HG03060 (cell line): ENCODE data around the gene SCAMP3.

Experiments used
- ATAC-seq: cut with Tn5 transposase; IDR thresholded peaks from one replicate; pipeline ENCODE4 v1.9.1; 2021; ENCODE audit warnings: low read depth, moderate number of reproducible peaks; ENCODE audit not compliant: unreplicated experiment

Gene SCAMP3

GRCh38 chr1:155208541-155209311, 53.4 kb downstream of the SCAMP3 start, which contains the start of gene MTX1:
Gene MTX1, plus strand, starts transcription at chr1:155208695. Its CDS starts 110 bp downstream, at chr1:155208805.
- peak; percentile 74 for ATAC-seq

DNA sequence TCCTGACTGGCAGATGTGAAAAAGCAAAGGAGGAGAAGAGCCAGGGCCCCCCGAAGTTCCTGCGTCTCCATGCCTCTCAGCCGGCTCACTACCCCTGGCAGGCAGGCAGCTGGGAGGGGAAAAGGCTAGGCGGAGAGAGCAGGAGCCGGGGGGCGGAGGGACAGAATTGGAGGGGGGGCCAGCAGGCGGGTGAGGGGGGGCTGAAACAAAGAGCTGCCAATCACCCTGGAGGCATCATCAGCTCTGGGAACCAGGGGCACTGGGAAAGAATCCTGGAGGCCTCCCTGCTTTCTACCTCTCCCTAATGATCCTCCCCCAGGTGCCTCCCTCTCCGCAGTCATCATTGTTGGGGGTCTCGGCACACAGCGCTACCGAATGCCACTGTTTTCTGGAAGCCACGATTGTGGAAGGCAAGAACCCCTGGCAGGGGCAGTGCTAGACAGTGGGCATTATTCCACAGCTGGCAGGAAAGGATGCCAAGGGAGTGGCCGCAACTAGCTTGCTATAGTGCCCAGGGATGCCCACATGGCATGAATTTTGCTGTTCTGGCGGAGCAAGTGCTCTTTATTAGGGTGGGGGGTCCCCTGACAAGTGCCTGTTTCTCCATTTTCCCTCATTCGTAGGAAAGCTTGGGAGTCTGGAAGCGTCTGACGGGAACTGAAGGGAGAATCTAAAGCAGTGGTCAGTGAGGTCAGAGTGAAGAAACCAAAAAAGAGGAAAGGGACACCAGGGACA, 54.2 kb downstream of the SCAMP3 start, which contains the start of gene THBS3:
TSS of gene THBS3 (minus strand) at position 92 of the 735 bp plus-strand sequence. CDS start at position 71, 21 bp downstream.
- no peak for ATAC-seq

- no peak for ATAC-seq
Measured at GRCh38 chr1:155206891-155207805, 55.0 kb downstream of the SCAMP3 start.
